HepG2 (cell line): ENCODE data around the gene PPP1R9B. TPM values are rescaled to one million over a fixed set of nuclear protein-coding genes. Genes with fewer than 3 reads are reported as not detected.

ENCODE experiments used
- ATAC-seq: fragments of 200-7000 bp; cut with Tn5 transposase; 3 replicates; pipeline ENCODE4 v1.9.1; 2020; ENCODE audit warnings: mild to moderate bottlenecking, moderate library complexity
- BruUV-seq: library from RNA; stranded (reverse); fragments of 400-500 nt; replicated peaks from 2 replicates; lab custom pipeline; 2021; lab: Mats Ljungman, UMichigan
- CTCF ChIA-PET: fragments of 300-600 bp; formaldehyde crosslinking; extraction: SDS; loops from one replicate; lab custom pipeline; 2021; ENCODE audit warnings: low total read pairs, inconsistent platforms, low intra/inter-chr PET ratio; lab: Yijun Ruan, JAX
- POLR2A ChIA-PET: fragments of 350-600 bp; sonication (Branson Sonifier 250); formaldehyde crosslinking; loops from one replicate; lab custom pipeline; 2020; ENCODE audit warnings: antibody characterized with exemption, inconsistent platforms; lab: Yijun Ruan, JAX
- DNase-seq: peaks from one replicate; pipeline ENCODE4 v3.0.0-alpha.2; 2015; ENCODE audit warnings: low spot score
- FAIRE-seq: peaks from 3 replicates; lab custom pipeline; 2011; peaks lifted over from hg19 to GRCh38; lab: Jason Lieb, UNC
- H2AFZ ChIP-seq: one replicate; pipeline ENCODE4 v1.6.1; 2011; ENCODE audit warnings: low read length, inconsistent platforms
- H3K27ac ChIP-seq: fragments of 300-600 bp; 3 replicates; pipeline ENCODE4 v1.8.0; 2011; ENCODE audit warnings: mixed run types, mild to moderate bottlenecking, mixed read lengths, low read length, inconsistent platforms; ENCODE audit not compliant: insufficient read depth; ENCODE audit errors: extremely low read length
- H3K27me3 ChIP-seq, 2 experiments: fragments of 200-600 bp in 1 of 2; 2 replicates in 1 of 2; 3 replicates in 1 of 2; pipeline versions ENCODE4 v1.6.0 to v1.8.0; 2011; ENCODE audit warnings: low read length in 2 of 2, mild to moderate bottlenecking in 2 of 2, moderate library complexity in 2 of 2, inconsistent platforms in 1 of 2; ENCODE audit not compliant: insufficient read depth in 2 of 2, control insufficient read depth in 1 of 2
- H3K36me3 ChIP-seq, 2 experiments: fragments of 200-600 bp in 1 of 2; replicated peaks in 1 of 2; 2 replicates in 1 of 2; 3 replicates in 1 of 2; pipeline versions ENCODE4 v1.5.1 to v1.8.0; 2011; ENCODE audit warnings: low read length in 2 of 2, inconsistent platforms in 1 of 2; ENCODE audit not compliant: insufficient read depth in 2 of 2, control insufficient read depth in 1 of 2
- H3K4me1 ChIP-seq: 2 replicates; pipeline ENCODE4 v1.5.1; 2012; ENCODE audit warnings: low read length, inconsistent platforms; ENCODE audit not compliant: insufficient read depth
- H3K4me2 ChIP-seq: 2 replicates; pipeline ENCODE4 v1.6.0; 2011; ENCODE audit warnings: low read depth, low read length, inconsistent platforms
- H3K4me3 ChIP-seq, 3 experiments: fragments of 200-600 bp in 1 of 3; sonication (generic), shearing (Covaris generic) in 1 of 3; replicated peaks in 1 of 3; 2 replicates each; pipeline ENCODE4 v1.5.1; 2011 to 2016; ENCODE audit warnings: low read length in 3 of 3, inconsistent platforms in 2 of 3, low read depth in 2 of 3, mild to moderate bottlenecking in 2 of 3, control low read depth in 1 of 3, mixed read lengths in 1 of 3; ENCODE audit not compliant: insufficient read depth in 1 of 3
- H3K79me2 ChIP-seq: one replicate; pipeline ENCODE4 v1.6.1; 2011; ENCODE audit warnings: low read length, inconsistent platforms; ENCODE audit not compliant: insufficient read depth
- H3K9ac ChIP-seq: 2 replicates; pipeline ENCODE4 v1.6.0; 2011; ENCODE audit warnings: mild to moderate bottlenecking, low read depth, low read length, inconsistent platforms; ENCODE audit not compliant: insufficient read depth
- H3K9me3 ChIP-seq: 2 replicates; pipeline ENCODE4 v1.5.1; 2012; ENCODE audit warnings: mild to moderate bottlenecking, low read length
- H4K20me1 ChIP-seq: 2 replicates; pipeline ENCODE4 v1.6.0; 2011; ENCODE audit warnings: inconsistent platforms, mild to moderate bottlenecking, low read length, moderate library complexity; ENCODE audit not compliant: insufficient read depth
- HMG20B ChIP-seq: conservative IDR thresholded peaks from 2 replicates; pipeline ENCODE4 v1.6.1; 2016; ENCODE audit warnings: missing genetic modification reagents, missing compliant biosample characterization
- HNRNPH1 ChIP-seq: fragments of 200-400 bp; formaldehyde crosslinking; optimal IDR thresholded peaks from 2 replicates; pipeline ENCODE3; 2017; ENCODE audit warnings: mild to moderate bottlenecking, low read depth, low read length
- KDM4B ChIP-seq: sonication (generic); formaldehyde crosslinking; IDR thresholded peaks from 2 replicates; pipeline ENCODE4 v1.4.0; 2020; ENCODE audit warnings: missing genetic modification reagents
- KLF12 ChIP-seq: sonication (generic); formaldehyde crosslinking; IDR thresholded peaks from 2 replicates; pipeline ENCODE4 v1.4.0; 2020; ENCODE audit warnings: missing genetic modification reagents, borderline replicate concordance
- NFIB ChIP-seq: sonication (generic); formaldehyde crosslinking; IDR thresholded peaks from 2 replicates; pipeline ENCODE4 v1.9.0; 2021; ENCODE audit warnings: missing genetic modification reagents, mild to moderate bottlenecking, borderline replicate concordance
- TMF1 ChIP-seq: sonication (generic); formaldehyde crosslinking; IDR thresholded peaks from 2 replicates; pipeline ENCODE4 v1.8.1; 2022; ENCODE audit warnings: low read depth, missing genetic modification reagents
- ZNF207 ChIP-seq: fragments of 450-650 bp; IDR thresholded peaks from 2 replicates; pipeline ENCODE4 v1.6.1; 2016; ENCODE audit warnings: antibody characterized with exemption, borderline replicate concordance
- ZNF652 ChIP-seq: IDR thresholded peaks from 2 replicates; pipeline ENCODE4 v1.6.1; 2016; ENCODE audit warnings: low read depth, borderline replicate concordance
- ZNF773 ChIP-seq: sonication (generic); formaldehyde crosslinking; IDR thresholded peaks from 2 replicates; pipeline ENCODE4 v1.4.0; 2020; ENCODE audit warnings: missing genetic modification reagents, borderline replicate concordance
- WGBS: methylation state at CpG from one replicate; pipeline ENCODE4 v1.1.6; 2017; ENCODE audit warnings: low lambda C conversion rate; 5-methylcytosine and 5-hydroxymethylcytosine counted together
- in situ Hi-C: cut with HindIII; loops from 2 replicates; pipeline ENCODE4 v1.10.0; 2017; ENCODE audit warnings: low pct_unique_long_range_greater_than_20kb; ENCODE audit not compliant: extremely low pct_ligation_motif_present
- intact Hi-C: fragments of 100-400 bp; cut with micrococcal nuclease; formaldehyde crosslinking; loops from one replicate; pipeline ENCODE4 v1.10.0; 2022; ENCODE audit not compliant: unreplicated experiment
- polyA plus RNA-seq, 8 experiments: library from polyadenylated mRNA; depleted of rRNA in 3 of 8; stranded (reverse) in 7 of 8; unstranded in 1 of 8; fragments of >200 nt; fragmentation: Illumina TruSeq in 4 of 8; extraction: Trizol in 4 of 8; gene quantifications; 2 replicates each; pipeline versions ENCODE4 v1.2.1 to v1.2.3, GENCODE V29; 2011 to 2016; ENCODE audit warnings: low read depth in 4 of 8, missing spikeins in 1 of 8, mixed read lengths in 1 of 8; ENCODE audit not compliant: insufficient read depth in 1 of 8
- total RNA-seq, 5 experiments: library from RNA; depleted of rRNA; stranded (reverse); fragments of >200 nt; fragmentation: Illumina TruSeq; extraction: Trizol; gene quantifications; 2 replicates each; pipeline ENCODE4 v1.2.3, GENCODE V29; 2016; ENCODE audit warnings: low read depth in 1 of 5
- TF ChIP-seq, protein P1 (sequence below): sonication (generic); formaldehyde crosslinking; IDR thresholded peaks from 2 replicates; pipeline ENCODE4 v1.8.0; 2022; ENCODE audit warnings: mild to moderate bottlenecking, missing genetic modification reagents

The PPP1R9B gene
- total and polyA plus RNA-seq, 2 of the 13 experiments (the other 11 are each of a cell fraction or from before 2014, with no cell fraction given): 9.4 to 15.8 TPM

DNA sequence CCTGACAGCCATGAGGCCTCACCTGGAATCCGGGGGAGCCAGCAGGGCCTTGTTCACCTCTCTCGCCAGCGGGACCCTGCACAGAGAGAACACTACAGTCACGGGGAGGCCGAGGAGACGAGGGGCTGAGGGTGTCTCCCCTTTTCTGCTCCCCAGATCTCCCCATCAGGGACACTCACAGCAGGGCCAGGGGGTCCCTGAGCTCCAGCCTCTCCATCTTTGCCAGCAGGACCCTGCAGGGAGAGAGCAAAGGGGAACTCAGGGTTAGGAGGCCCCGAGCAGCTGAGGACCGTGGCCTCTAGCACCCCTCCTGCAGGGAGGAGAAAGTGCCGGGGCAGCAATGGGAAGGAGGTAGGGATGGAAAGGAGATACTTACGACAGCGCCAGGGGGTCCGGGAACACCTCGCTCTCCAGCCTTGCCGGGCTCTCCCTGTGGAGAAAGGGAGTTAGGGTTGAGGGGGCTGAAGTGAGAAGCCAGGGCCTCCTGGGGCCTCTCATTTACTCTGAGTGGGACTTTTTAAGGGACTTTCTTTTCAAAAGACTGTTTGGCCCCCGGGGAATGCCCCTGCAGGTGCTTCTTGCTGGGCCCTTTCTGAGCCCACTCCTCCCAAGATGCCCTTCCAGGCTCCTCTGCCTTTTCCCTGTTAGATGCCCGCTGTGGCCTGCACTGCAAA lies 42.3 kb upstream of the PPP1R9B start:
- WGBS: 27% methylated on average over 14 of the region's 16 CpGs
- no peaks in the 10 kb centered on the region for H4K20me1 ChIP-seq
- no peaks in the 10 kb centered on the region for H3K9me3 ChIP-seq
- intact Hi-C loops: no loop called here
- no peak overlapping the region for H2AFZ ChIP-seq
- no peak overlapping the region for H3K4me2 ChIP-seq
- no peak for DNase-seq
- TF ChIP-seq HMG20B (no peak), HNRNPH1 (no peak), KLF12 (no peak), ZNF773 (CRISPR knock-in tag) (no peak), ZNF652 (no peak), ZNF207 (no peak), KDM4B (CRISPR knock-in tag) (no peak), NFIB (CRISPR knock-in tag) (no peak), TMF1 (no peak)
- TF ChIP-seq, protein P1, sequence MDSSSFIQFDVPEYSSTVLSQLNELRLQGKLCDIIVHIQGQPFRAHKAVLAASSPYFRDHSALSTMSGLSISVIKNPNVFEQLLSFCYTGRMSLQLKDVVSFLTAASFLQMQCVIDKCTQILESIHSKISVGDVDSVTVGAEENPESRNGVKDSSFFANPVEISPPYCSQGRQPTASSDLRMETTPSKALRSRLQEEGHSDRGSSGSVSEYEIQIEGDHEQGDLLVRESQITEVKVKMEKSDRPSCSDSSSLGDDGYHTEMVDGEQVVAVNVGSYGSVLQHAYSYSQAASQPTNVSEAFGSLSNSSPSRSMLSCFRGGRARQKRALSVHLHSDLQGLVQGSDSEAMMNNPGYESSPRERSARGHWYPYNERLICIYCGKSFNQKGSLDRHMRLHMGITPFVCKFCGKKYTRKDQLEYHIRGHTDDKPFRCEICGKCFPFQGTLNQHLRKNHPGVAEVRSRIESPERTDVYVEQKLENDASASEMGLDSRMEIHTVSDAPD (CRISPR knock-in tag): no peak
- in situ Hi-C loops: no loop called here
- no peaks in the 10 kb centered on the region for H3K79me2 ChIP-seq
- H3K27ac ChIP-seq: no peak overlapping the region
- peaks cover 22 to 100% of the 10 kb centered on the region in 2 experiments for H3K27me3 ChIP-seq
- no peaks in the 10 kb centered on the region for H3K36me3 ChIP-seq
- no peak overlapping the region for H3K9ac ChIP-seq
- POLR2A ChIA-PET: no interaction called here
- BruUV-seq: no TSS peak
- ATAC-seq: no peak
- H3K4me1 ChIP-seq: no peaks in the 10 kb centered on the region
- FAIRE-seq: no peak
- CTCF ChIA-PET: no interaction called here
- no peak overlapping the region for H3K4me3 ChIP-seq
